SH-SY5Y (cell line): ENCODE results near the gene ADAMTS17.

Experiments used
- GATA2 ChIP-seq: IDR thresholded peaks from 2 replicates; pipeline ENCODE4 v1.6.1; 2011; ENCODE audit warnings: mild to moderate bottlenecking, low read depth, low read length
- GATA3 ChIP-seq: IDR thresholded peaks from 2 replicates; pipeline ENCODE4 v1.6.1; 2011; ENCODE audit warnings: low read depth, mild to moderate bottlenecking, low read length, moderate library complexity

DNA sequence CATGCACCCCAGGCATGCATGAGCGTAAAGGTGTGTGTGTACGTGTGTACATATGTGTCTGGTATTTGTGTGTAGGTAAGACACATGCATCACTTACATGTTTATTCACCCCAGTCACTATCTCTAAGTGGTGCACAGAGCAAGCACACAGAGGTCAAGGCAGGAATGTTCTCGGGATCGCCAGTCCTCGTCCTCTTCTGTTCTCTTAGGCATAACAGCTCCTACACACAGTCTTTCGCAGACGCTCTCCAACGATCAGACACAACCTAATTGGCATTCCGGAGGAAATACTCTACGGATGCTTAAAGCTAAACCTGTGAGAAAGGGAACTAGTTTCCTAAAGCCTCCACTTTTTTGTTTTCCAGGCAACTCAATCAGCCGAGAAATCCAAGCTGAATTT, 95.9 kb downstream of the ADAMTS17 start:
- no peak for TF ChIP-seq GATA2
- no peak for TF ChIP-seq GATA3
